Stimulated activated CD4-positive, alpha-beta T cell treated with anti-CD3 and anti-CD28 coated beads, TNF-alpha, amount 100 ng/mL, for 24 hours (primary cell): ENCODE data around the gene TMF1.

Experiments
- DNase-seq, 3 experiments: peaks; one replicate each; pipeline ENCODE4 v3.0.0-alpha.2; 2020; ENCODE audit warnings: low read depth in 3 of 3

Gene TMF1

DNA sequence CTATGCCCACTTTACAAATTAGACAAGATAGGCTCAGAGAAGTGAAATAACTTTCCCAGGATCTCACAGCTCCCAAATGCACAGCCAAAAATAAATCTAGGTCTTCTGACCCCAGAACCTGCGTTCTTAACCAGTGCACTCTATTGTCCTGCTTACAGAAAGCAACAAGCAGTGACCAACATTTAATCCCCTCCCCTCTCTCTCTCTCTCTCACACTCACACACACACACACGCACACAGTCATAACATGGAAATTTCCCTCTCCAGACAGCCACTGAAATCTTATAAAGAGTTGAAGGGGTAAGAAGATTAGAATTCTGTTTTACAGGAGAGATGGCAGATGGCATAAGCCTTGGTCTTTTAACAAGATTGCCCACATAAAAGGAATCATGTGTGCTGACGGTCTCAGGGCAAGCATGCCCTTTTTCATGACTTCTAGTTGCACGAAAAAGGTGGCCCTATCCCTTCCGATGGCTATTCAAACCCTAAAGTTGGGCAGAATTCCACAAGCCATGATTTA lies 68.1 kb downstream of the TMF1 start:
- no peak for DNase-seq

DNA sequence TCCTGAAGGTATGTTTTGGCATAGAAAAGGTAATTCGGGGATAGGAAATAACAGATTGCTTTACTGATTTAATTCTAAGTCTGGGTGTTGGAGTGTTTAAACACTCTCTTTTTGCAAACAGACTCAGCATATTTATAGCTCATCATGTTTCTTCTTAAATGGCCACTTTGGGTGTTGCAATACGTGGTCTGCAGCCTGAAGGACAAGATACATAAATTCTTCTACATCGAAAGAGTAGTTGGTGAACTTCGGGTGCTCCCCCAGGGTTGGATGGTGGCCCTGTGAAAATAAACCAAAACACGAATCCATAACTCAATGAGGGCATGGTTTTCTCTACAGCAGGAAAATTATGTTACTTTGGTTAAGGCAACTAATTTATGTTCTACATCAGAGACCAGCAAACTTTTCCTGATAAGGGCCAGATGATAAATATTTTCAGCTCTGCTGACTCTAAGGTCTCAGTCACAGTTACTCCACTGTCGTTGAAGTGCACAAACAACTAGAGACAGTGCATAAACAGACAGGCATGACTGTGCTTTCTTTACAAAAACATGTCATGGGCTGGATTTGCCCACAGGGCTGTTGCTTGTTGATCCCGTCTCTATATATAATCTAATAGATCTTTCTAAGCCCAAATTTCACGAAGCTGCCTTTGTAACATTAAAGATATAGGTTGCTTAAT lies 74.5 kb downstream of the TMF1 start:
- no peak for DNase-seq

- no peak for DNase-seq
These were observed 77.4 kb downstream of the TMF1 start for GRCh38 chr3:68974711-68975110.

DNA sequence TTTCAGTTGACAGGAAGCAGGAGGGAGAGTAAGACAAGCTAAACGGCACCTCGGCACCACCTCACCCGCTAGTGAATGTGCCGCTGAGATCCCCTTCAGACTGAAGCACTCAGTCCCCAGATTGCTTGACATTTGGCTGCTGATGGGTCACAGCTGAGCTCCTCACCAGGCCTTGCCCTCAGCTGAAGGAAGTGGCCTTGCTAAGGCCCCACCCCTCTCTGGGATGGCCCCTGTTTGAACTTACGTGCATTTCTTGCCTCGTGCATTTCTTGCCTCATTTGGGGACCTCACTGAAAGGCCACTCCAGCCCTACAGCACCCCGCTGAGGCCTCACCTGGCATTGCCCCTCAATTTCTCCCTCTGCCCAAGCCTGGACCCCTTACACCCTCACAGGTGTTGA lies 78.5 kb downstream of the TMF1 start:
- no peak for DNase-seq

- peak in 1 of 3 experiments; percentile 34 for DNase-seq
These were observed 79.7 kb downstream of the TMF1 start for GRCh38 chr3:68972358-68972979.
